Central memory CD8-positive, alpha-beta T cell (primary cell): ENCODE results near the gene TIMM29.
"Not testable (repeated sequence)": the region's sequence is repeated elsewhere in the genome, so short reads cannot be mapped to it uniquely, and the experiment has no call there.

Experiments
- ATAC-seq: fragments of 150-1000 bp; cut with Tn5 transposase; replicated peaks from 2 replicates; pipeline ENCODE4 v1.10.0; 2022; ENCODE audit warnings: mild to moderate bottlenecking, moderate FRiP score, moderate number of reproducible peaks; ENCODE audit not compliant: poor library complexity, severe bottlenecking; ENCODE audit errors: extremely low read depth
- DNase-seq, 2 donors: peaks; one replicate each; pipeline ENCODE4 v3.0.0; 2021; ENCODE audit warnings: low spot score in 2 of 2
- H3K27ac Mint-ChIP-seq: one replicate; pipeline ENCODE4 v1.8.0; 2022; ENCODE audit warnings: low read depth, mild to moderate bottlenecking, moderate library complexity, mixed read lengths
- H3K27me3 Mint-ChIP-seq: one replicate; pipeline ENCODE4 v1.8.0; 2022; ENCODE audit warnings: mixed read lengths
- H3K36me3 Mint-ChIP-seq: one replicate; pipeline ENCODE4 v1.8.0; 2022; ENCODE audit warnings: mild to moderate bottlenecking, moderate library complexity, mixed read lengths; ENCODE audit not compliant: insufficient read depth
- H3K4me1 Mint-ChIP-seq: one replicate; pipeline ENCODE4 v1.8.0; 2022; ENCODE audit warnings: mixed read lengths
- H3K4me3 Mint-ChIP-seq: one replicate; pipeline ENCODE4 v1.8.0; 2022; ENCODE audit warnings: mild to moderate bottlenecking, moderate library complexity, mixed read lengths
- H3K9me3 Mint-ChIP-seq: one replicate; pipeline ENCODE4 v1.8.0; 2022; ENCODE audit warnings: mixed read lengths

TIMM29 gene

DNA sequence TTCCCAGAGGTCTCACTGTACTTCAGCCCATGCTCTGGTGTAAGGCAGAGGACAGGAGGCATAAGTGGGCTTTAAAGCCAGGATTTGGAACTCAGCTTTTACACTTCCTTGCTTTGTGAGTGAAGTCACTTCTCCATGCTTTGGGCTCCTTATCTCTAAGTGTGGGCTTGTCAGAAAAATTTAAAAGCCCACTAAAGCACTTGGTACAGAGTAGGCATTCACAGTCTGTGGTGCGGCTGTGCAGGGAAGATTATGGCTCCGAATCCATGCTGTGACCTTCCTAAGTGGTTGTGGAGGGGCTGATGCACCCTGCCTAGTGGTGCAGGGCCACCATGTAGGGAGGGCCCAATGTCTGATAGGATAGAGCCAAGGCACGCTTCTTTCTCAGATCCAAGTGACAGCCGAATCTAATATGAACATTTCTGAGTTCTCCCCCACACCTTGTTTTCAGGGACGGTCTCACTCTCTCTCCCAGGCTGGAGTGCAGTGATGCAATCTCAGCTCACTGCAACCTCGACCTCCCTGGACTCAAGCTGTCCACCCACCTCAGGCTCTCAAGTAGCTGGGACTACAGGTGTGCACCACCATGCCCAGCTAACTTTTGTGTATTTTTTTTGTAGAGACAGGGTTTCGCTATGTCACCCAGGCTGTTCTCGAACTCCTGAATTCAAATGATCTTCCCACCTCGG, 6.9 kb downstream of the TIMM29 start:
- H3K4me3 Mint-ChIP-seq: no peak overlapping the region
- no peak overlapping the region for H3K27ac Mint-ChIP-seq
- ATAC-seq (no peak), DNase-seq (no peak)
- H3K27me3 Mint-ChIP-seq: no peaks in the 10 kb centered on the region
- H3K36me3 Mint-ChIP-seq: peaks cover 15% of the 10 kb centered on the region
- no peaks in the 10 kb centered on the region for H3K9me3 Mint-ChIP-seq
- no peaks in the 10 kb centered on the region for H3K4me1 Mint-ChIP-seq

GRCh38 chr19:10936661-10937084, 8.1 kb downstream of the TIMM29 start:
- H3K4me3 Mint-ChIP-seq: no peak overlapping the region
- H3K27ac Mint-ChIP-seq: no peak overlapping the region
- H3K4me1 Mint-ChIP-seq: no peaks in the 10 kb centered on the region
- H3K36me3 Mint-ChIP-seq: peaks cover 9% of the 10 kb centered on the region
- H3K9me3 Mint-ChIP-seq: no peaks in the 10 kb centered on the region
- no peaks in the 10 kb centered on the region for H3K27me3 Mint-ChIP-seq
- no peak for ATAC-seq
- DNase-seq: peak in 1 of 2 donors; percentile 28

DNA sequence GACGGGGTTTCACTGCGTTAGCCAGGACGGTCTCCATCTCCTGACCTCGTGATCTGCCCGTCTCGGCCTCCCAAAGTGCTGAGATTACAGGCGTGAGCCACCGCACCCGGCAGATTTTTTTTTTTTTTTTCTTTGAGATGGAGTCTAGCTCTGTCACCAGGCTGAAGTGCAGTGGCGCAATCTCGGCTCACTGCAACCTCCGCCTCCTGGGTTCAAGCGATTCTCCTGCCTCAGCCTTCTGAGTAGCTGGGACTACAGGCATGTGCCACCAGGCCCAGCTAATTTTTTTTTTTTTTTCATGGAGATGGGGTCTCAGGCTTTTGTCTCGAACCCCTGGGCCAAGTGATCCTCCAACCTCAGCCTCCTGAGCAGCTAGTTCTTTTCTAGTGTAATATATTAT, 13.0 kb downstream of the TIMM29 start:
- not testable (repeated sequence) for H3K36me3 Mint-ChIP-seq, H3K4me3 Mint-ChIP-seq, ATAC-seq, H3K27me3 Mint-ChIP-seq, DNase-seq, H3K27ac Mint-ChIP-seq, H3K9me3 Mint-ChIP-seq, H3K4me1 Mint-ChIP-seq

DNA sequence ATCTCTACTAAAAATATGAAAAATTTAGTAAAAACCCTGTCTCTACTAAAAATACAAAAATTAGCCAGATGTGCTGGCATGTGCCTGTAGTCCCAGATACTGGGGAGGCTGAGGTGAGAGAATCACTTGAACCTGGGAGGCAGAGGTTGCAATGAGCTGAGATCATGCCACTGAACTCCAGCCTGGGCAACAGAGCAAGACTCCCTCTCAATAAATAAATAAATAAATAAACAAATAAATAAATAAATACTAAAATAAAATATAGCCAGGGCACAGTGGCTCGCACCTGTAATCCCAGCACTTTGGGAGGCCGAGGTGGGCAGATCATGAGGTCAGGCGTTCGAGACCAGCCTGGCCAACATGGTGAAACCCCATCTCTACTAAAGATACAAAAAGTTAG, 14.8 kb downstream of the TIMM29 start:
- H3K4me3 Mint-ChIP-seq, H3K27me3 Mint-ChIP-seq, H3K4me1 Mint-ChIP-seq, ATAC-seq, H3K36me3 Mint-ChIP-seq, DNase-seq, H3K27ac Mint-ChIP-seq, H3K9me3 Mint-ChIP-seq: not testable (repeated sequence)

- Mint-ChIP-seq H3K4me3 (no peak overlapping the region), H3K27me3 (no peaks in the 10 kb centered on the region), H3K27ac (no peak overlapping the region), H3K36me3 (no peaks in the 10 kb centered on the region), H3K4me1 (no peaks in the 10 kb centered on the region), H3K9me3 (no peaks in the 10 kb centered on the region)
- ATAC-seq: no peak
- no peak for DNase-seq
Observed at GRCh38 chr19:10945264-10945663, 16.7 kb downstream of the TIMM29 start.

DNA sequence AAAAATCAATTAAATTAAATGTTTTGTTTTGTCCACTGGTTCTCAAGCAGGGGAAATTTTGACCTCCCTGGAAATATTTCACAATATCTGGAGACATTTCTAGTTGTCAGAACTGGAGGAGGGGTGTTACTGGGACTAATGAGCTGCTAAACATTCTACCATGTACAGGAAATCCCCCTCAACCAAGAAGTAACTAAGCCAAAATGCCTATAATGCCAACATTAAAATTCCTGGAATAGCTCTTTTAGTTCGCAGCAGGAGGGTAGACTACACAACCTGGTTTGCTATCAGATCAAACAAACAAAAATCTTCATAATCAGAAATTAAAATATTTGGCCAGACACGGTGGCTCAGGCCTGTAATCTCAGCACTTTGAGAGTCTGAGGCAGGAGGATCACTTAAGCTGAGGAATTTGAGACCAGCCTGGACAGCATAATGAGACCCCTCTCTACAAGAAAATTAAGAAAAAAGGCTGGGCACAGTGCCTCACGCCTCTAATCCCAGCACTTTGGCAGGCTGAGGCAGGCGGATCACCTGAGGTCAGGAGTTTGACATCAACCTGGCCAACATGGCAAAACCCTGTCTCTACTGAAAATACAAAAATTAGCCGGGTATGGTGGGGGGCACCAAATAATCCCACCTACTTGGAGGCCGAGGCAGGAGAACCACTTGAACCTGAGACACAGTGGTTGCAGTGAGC, 18.5 kb downstream of the TIMM29 start:
- no peaks in the 10 kb centered on the region for H3K9me3 Mint-ChIP-seq
- no peak overlapping the region for H3K27ac Mint-ChIP-seq
- no peaks in the 10 kb centered on the region for H3K4me1 Mint-ChIP-seq
- H3K36me3 Mint-ChIP-seq: no peaks in the 10 kb centered on the region
- H3K4me3 Mint-ChIP-seq: no peak overlapping the region
- H3K27me3 Mint-ChIP-seq: no peaks in the 10 kb centered on the region
- DNase-seq (no peak), ATAC-seq (no peak)

- no peaks in the 10 kb centered on the region for H3K4me1 Mint-ChIP-seq
- no peaks in the 10 kb centered on the region for H3K9me3 Mint-ChIP-seq
- ATAC-seq (no peak), DNase-seq (no peak)
- no peaks in the 10 kb centered on the region for H3K27me3 Mint-ChIP-seq
- H3K27ac Mint-ChIP-seq: no peak overlapping the region
- no peaks in the 10 kb centered on the region for H3K36me3 Mint-ChIP-seq
- no peak overlapping the region for H3K4me3 Mint-ChIP-seq
Observed at GRCh38 chr19:10952809-10953208, 24.2 kb downstream of the TIMM29 start.

DNA sequence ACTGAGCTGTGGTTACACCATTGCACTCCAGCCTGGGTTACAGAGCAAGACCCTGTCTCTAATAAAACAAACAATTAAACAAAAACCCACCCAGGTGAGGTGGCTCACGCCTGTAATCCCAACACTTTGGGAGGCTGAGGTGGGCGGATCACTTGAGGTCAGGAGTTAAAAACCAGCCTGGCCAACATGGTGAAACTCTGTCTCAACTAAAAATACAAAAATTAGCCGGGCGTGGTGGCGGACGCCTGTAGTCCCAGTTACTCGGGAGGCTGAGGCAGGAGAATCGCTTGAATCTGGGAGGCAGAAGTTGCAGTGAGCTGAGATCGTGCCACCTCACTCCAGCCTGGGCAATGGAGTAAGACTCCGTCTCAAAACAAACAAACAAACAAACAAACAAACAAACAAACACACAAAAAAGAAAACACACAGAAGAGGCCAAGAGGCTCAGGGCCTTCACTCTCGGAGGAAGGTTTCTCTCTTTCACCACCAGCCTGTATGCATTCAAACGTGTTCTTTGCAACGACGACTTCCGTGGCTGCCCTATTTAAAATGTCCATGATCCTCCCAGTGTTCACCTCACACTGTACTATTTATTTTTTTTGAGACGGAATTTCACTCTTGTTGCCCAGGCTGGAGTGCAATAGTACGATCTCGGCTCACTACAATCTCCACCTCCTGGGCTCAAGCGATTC, 30.8 kb downstream of the TIMM29 start:
- Mint-ChIP-seq H3K4me3 (peak overlapping the region; percentile 82), H3K4me1 (peaks cover 38% of the 10 kb centered on the region), H3K36me3 (peaks cover 26% of the 10 kb centered on the region), H3K27ac (peak overlapping the region; percentile 25)
- not testable (repeated sequence) for DNase-seq, H3K27me3 Mint-ChIP-seq, ATAC-seq, H3K9me3 Mint-ChIP-seq

GRCh38 chr19:10960314-10961072, 31.9 kb downstream of the TIMM29 start, which contains the start of gene SMARCA4:
Gene SMARCA4 (plus strand): TSS chr19:10961030. CDS start chr19:10984152, 23,122 bp downstream.
- ATAC-seq (peak; percentile 65), DNase-seq (peak; percentile 96 to 97)
- Mint-ChIP-seq H3K9me3 (no peaks in the 10 kb centered on the region), H3K4me1 (peaks cover 41% of the 10 kb centered on the region), H3K27me3 (no peaks in the 10 kb centered on the region), H3K4me3 (peak within 1 kb of the TSS; percentile 82), H3K27ac (peak within 1 kb of the TSS; percentile 91), H3K36me3 (peaks cover 26% of the 10 kb centered on the region)

DNA sequence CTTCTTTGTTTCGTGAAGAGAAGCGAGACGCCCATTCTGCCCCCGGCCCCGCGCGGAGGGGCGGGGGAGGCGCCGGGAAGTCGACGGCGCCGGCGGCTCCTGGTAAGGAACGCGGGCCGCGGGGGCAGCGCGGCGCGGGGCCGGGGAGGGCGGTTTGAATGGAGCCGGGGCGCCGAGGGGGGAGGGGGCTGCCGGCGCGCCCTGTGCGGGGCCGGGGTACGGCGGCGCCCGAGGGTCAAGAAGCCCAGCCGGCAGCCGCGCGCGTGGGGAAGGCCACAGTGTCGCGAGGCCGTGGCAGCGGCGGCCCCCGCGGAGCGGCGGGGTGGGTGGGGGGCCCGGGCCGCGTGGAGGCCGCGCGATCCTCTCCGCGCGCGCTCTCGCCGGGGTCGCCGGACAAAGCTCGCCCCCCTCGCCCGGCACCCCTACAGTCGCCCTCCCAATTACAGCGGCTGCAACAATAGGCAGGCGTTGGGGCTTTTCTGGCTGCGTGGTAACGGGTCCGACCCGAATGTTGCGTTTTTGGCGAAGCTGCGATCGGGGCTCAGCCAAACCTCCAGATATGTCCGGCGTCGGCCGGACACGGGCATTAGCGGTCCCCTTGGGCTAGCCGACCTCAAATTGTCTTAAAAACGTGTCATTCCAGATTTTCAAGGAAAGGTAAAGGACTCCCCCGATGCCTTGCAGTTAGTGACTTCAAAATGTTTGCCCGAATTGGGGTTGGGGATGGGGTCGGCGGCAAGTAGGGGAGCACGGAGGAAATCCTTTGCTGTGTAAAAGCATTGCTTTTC, 32.7 kb downstream of the TIMM29 start:
- no peaks in the 10 kb centered on the region for H3K9me3 Mint-ChIP-seq
- DNase-seq (no peak), ATAC-seq (peak; percentile 24)
- H3K4me1 Mint-ChIP-seq: peaks cover 45% of the 10 kb centered on the region
- peak overlapping the region; percentile 91 for H3K27ac Mint-ChIP-seq
- peaks cover 26% of the 10 kb centered on the region for H3K36me3 Mint-ChIP-seq
- H3K4me3 Mint-ChIP-seq: peak overlapping the region; percentile 82
- H3K27me3 Mint-ChIP-seq: no peaks in the 10 kb centered on the region

- DNase-seq (no peak), ATAC-seq (no peak)
- peak overlapping the region; percentile 82 for H3K4me3 Mint-ChIP-seq
- no peaks in the 10 kb centered on the region for H3K27me3 Mint-ChIP-seq
- no peaks in the 10 kb centered on the region for H3K9me3 Mint-ChIP-seq
- H3K27ac Mint-ChIP-seq: peak overlapping the region; percentile 92
- peaks cover 28% of the 10 kb centered on the region for H3K36me3 Mint-ChIP-seq
- peaks cover 51% of the 10 kb centered on the region for H3K4me1 Mint-ChIP-seq
Observed at GRCh38 chr19:10962863-10963262, 34.3 kb downstream of the TIMM29 start.

- peak overlapping the region; percentile 82 for H3K4me3 Mint-ChIP-seq
- H3K27me3 Mint-ChIP-seq: no peaks in the 10 kb centered on the region
- DNase-seq (no peak), ATAC-seq (no peak)
- H3K9me3 Mint-ChIP-seq: no peaks in the 10 kb centered on the region
- H3K36me3 Mint-ChIP-seq: peaks cover 29% of the 10 kb centered on the region
- peaks cover 51% of the 10 kb centered on the region for H3K4me1 Mint-ChIP-seq
- H3K27ac Mint-ChIP-seq: peak overlapping the region; percentile 92
Observed at GRCh38 chr19:10963865-10964264, 35.3 kb downstream of the TIMM29 start.
